22Rv1 (cell line): ENCODE data around the gene C1R.

Experiments used
- CTCF ChIP-seq: fragments of 450-650 bp; IDR thresholded peaks from 2 replicates; pipeline ENCODE4 v1.5.1; 2017; ENCODE audit warnings: mild to moderate bottlenecking
- ZFX ChIP-seq: fragments of 450-650 bp; IDR thresholded peaks from 2 replicates; pipeline ENCODE4 v1.6.1; 2017; ENCODE audit warnings: antibody characterized with exemption, borderline replicate concordance

GRCh38 chr12:7103837-7104584, 11.8 kb upstream of the C1R start:
- TF ChIP-seq CTCF = no peak
- no peak for TF ChIP-seq ZFX
